Activated CD8-positive, alpha-beta memory T cell treated with anti-CD3 and anti-CD28 coated beads for 1 hour (primary cell): ENCODE data around the gene ADAMTS17.

Experiments
- DNase-seq, 2 donors: peaks; one replicate each; pipeline ENCODE4 v3.0.0-alpha.2; 2020; ENCODE audit warnings: low read depth in 1 of 2; ENCODE audit errors: extremely low read depth in 1 of 2

The ADAMTS17 gene

GRCh38 chr15:100227781-100228180 lies 114.0 kb downstream of the ADAMTS17 start:
- DNase-seq = no peak

- DNase-seq = no peak
Observed at GRCh38 chr15:100226107-100226506, 115.7 kb downstream of the ADAMTS17 start.

- DNase-seq = no peak
Observed at GRCh38 chr15:100224206-100225185, 117.3 kb downstream of the ADAMTS17 start.

GRCh38 chr15:100222349-100222715 lies 119.4 kb downstream of the ADAMTS17 start:
- DNase-seq = no peak

- no peak for DNase-seq
Observed at GRCh38 chr15:100221471-100222348, 120.1 kb downstream of the ADAMTS17 start.

GRCh38 chr15:100220058-100220768 lies 121.6 kb downstream of the ADAMTS17 start:
- DNase-seq = no peak

GRCh38 chr15:100218434-100218833 lies 123.3 kb downstream of the ADAMTS17 start:
- DNase-seq = no peak

- no peak for DNase-seq
Observed at GRCh38 chr15:100216182-100216581, 125.6 kb downstream of the ADAMTS17 start.

- no peak for DNase-seq
Observed at GRCh38 chr15:100215843-100216169, 126.0 kb downstream of the ADAMTS17 start.

GRCh38 chr15:100215031-100215842 lies 126.5 kb downstream of the ADAMTS17 start:
- no peak for DNase-seq

- no peak for DNase-seq
Observed at GRCh38 chr15:100211855-100212850, 129.6 kb downstream of the ADAMTS17 start.

GRCh38 chr15:100210338-100210737 lies 131.4 kb downstream of the ADAMTS17 start:
- no peak for DNase-seq

GRCh38 chr15:100208921-100209603 lies 132.7 kb downstream of the ADAMTS17 start:
- DNase-seq = no peak

GRCh38 chr15:100207053-100207452 lies 134.7 kb downstream of the ADAMTS17 start:
- DNase-seq = no peak

GRCh38 chr15:100206643-100207042 lies 135.1 kb downstream of the ADAMTS17 start:
- DNase-seq = no peak

GRCh38 chr15:100205549-100206295 lies 136.1 kb downstream of the ADAMTS17 start:
- DNase-seq = no peak

GRCh38 chr15:100204771-100205170 lies 137.0 kb downstream of the ADAMTS17 start:
- no peak for DNase-seq

GRCh38 chr15:100204211-100204610 lies 137.6 kb downstream of the ADAMTS17 start:
- no peak for DNase-seq
